Activated CD8-positive, alpha-beta T cell treated with anti-CD3 and anti-CD28 coated beads, Interleukin-2, amount 10 ng/mL, durations not matched to agents 7 days and 5 days (primary cell): Measurements from ENCODE around the gene DACT2. TPM values are rescaled to one million over a fixed set of nuclear protein-coding genes. Genes with fewer than 3 reads are reported as not detected.

Experiments used
- ATAC-seq: fragments of 150-1000 bp; cut with Tn5 transposase; one replicate; pipeline ENCODE4 v1.10.0; 2021; ENCODE audit warnings: moderate library complexity
- CTCF ChIA-PET: fragments of 350-600 bp; sonication (Branson Sonifier 250); formaldehyde crosslinking; loops from one replicate; lab custom pipeline; 2021; ENCODE audit warnings: antibody characterized with exemption; lab: Charles Lee
- POLR2A ChIA-PET: fragments of 350-600 bp; sonication (Branson Sonifier 250); formaldehyde crosslinking; loops from one replicate; lab custom pipeline; 2021; ENCODE audit warnings: antibody characterized with exemption; lab: Charles Lee
- DNase-seq: peaks from one replicate; pipeline ENCODE4 v3.0.0-alpha.2; 2020
- H3K27ac Mint-ChIP-seq: one replicate; pipeline ENCODE4 v1.8.0; 2021; ENCODE audit warnings: mild to moderate bottlenecking, mixed read lengths
- H3K27me3 Mint-ChIP-seq: one replicate; pipeline ENCODE4 v1.8.0; 2021; ENCODE audit warnings: low read depth, mixed read lengths
- H3K36me3 Mint-ChIP-seq: one replicate; pipeline ENCODE4 v1.8.0; 2021; ENCODE audit warnings: low read depth, mixed read lengths
- H3K4me1 Mint-ChIP-seq: one replicate; pipeline ENCODE4 v1.8.0; 2021; ENCODE audit warnings: low read depth, mixed read lengths
- H3K4me3 Mint-ChIP-seq: one replicate; pipeline ENCODE4 v1.8.0; 2021; ENCODE audit warnings: mild to moderate bottlenecking, mixed read lengths
- H3K9me3 Mint-ChIP-seq: one replicate; pipeline ENCODE4 v1.8.0; 2022; ENCODE audit warnings: mixed read lengths; ENCODE audit not compliant: insufficient read depth
- total RNA-seq, 2 experiments: library from RNA; stranded (reverse); gene quantifications; one replicate each; pipeline ENCODE4 v1.2.3, GENCODE V29; 2021

Gene DACT2
- total RNA-seq, 2 experiments from 2014 or later, result not detected

GRCh38 chr6:168333039-168333438, 13.5 kb upstream of the DACT2 start:
- no peak overlapping the region for H3K27ac Mint-ChIP-seq
- ATAC-seq (no peak), DNase-seq (no peak)
- H3K36me3 Mint-ChIP-seq, result no peaks in the 10 kb centered on the region
- ChIA-PET CTCF (no interaction called here), POLR2A (no interaction called here)
- no peaks in the 10 kb centered on the region for H3K4me1 Mint-ChIP-seq
- no peaks in the 10 kb centered on the region for H3K9me3 Mint-ChIP-seq
- H3K4me3 Mint-ChIP-seq, result no peak overlapping the region
- no peaks in the 10 kb centered on the region for H3K27me3 Mint-ChIP-seq

DNA sequence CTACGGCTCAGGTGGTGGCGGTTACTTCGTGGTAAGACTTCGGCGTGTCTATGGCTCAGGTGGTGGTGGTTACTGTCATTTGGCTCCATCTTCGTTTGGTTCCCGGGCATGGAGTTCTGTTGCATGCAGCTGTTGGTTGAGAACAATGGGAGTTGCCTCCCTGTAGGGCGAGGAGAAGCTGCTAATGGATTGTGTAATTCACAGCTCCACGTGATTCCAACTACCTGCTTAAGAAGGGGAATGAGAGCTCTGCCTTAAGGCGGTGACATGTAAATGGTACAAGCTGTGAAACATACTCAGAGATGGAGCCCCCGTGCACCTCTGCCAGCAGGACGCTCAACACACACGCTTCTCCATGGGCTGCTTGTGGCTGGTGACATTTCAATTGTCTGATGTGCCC, 12.4 kb upstream of the DACT2 start:
- CTCF ChIA-PET, result no interaction called here
- ATAC-seq (no peak), DNase-seq (no peak)
- no peaks in the 10 kb centered on the region for H3K36me3 Mint-ChIP-seq
- H3K27me3 Mint-ChIP-seq, result no peaks in the 10 kb centered on the region
- no peaks in the 10 kb centered on the region for H3K9me3 Mint-ChIP-seq
- POLR2A ChIA-PET, result no interaction called here
- no peaks in the 10 kb centered on the region for H3K4me1 Mint-ChIP-seq
- no peak overlapping the region for H3K4me3 Mint-ChIP-seq
- no peak overlapping the region for H3K27ac Mint-ChIP-seq

DNA sequence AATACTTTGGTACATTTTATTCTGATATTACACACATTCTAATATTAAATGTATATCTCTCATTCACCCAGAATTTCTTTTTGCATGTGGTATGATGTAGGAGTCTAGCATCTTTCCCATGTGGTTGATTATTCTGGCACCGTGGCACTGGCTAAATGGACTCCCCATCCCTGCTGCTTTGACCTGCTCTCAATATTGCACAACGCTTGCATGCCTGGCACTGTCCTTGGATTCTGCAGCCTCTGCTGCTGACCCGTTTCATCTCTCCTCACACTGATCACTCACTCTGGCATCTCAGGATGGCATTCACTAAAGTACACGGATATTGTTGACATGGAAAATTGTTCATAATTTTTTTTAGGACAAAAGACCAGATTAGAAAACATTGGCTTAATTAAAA, 11.5 kb upstream of the DACT2 start:
- no peak for DNase-seq
- ChIA-PET POLR2A (no interaction called here), CTCF (no interaction called here)
- H3K27me3 Mint-ChIP-seq, result peaks cover 5% of the 10 kb centered on the region
- no peaks in the 10 kb centered on the region for H3K36me3 Mint-ChIP-seq
- no peaks in the 10 kb centered on the region for H3K4me1 Mint-ChIP-seq
- H3K27ac Mint-ChIP-seq, result no peak overlapping the region
- no peaks in the 10 kb centered on the region for H3K9me3 Mint-ChIP-seq
- H3K4me3 Mint-ChIP-seq, result no peak overlapping the region
- ATAC-seq, result no peak

GRCh38 chr6:168330403-168330802, 10.8 kb upstream of the DACT2 start:
- CTCF ChIA-PET, result no interaction called here
- no peak for ATAC-seq

GRCh38 chr6:168328086-168328485, 8.5 kb upstream of the DACT2 start:
- Mint-ChIP-seq H3K4me1 (no peaks in the 10 kb centered on the region), H3K27me3 (peaks cover 12% of the 10 kb centered on the region), H3K36me3 (no peaks in the 10 kb centered on the region), H3K4me3 (no peak overlapping the region), H3K27ac (no peak overlapping the region), H3K9me3 (no peaks in the 10 kb centered on the region)
- ChIA-PET CTCF (no interaction called here), POLR2A (no interaction called here)
- no peak for ATAC-seq
- DNase-seq, result no peak

More at GRCh38 chr6:168330403-168330802, 10.8 kb upstream of the DACT2 start:
- no peak for DNase-seq
- POLR2A ChIA-PET, result no interaction called here
- Mint-ChIP-seq H3K9me3 (no peaks in the 10 kb centered on the region), H3K27me3 (peaks cover 8% of the 10 kb centered on the region), H3K27ac (no peak overlapping the region), H3K36me3 (no peaks in the 10 kb centered on the region), H3K4me3 (no peak overlapping the region), H3K4me1 (no peaks in the 10 kb centered on the region)

- Mint-ChIP-seq H3K36me3 (no peaks in the 10 kb centered on the region), H3K9me3 (no peaks in the 10 kb centered on the region), H3K4me3 (no peak overlapping the region), H3K27ac (no peak overlapping the region), H3K27me3 (peaks cover 12% of the 10 kb centered on the region), H3K4me1 (no peaks in the 10 kb centered on the region)
- ATAC-seq (no peak), DNase-seq (no peak)
- ChIA-PET CTCF (no interaction called here), POLR2A (no interaction called here)
These were observed 7.0 kb upstream of the DACT2 start for GRCh38 chr6:168326294-168327261.

- POLR2A ChIA-PET, result no interaction called here
- CTCF ChIA-PET, result no interaction called here
- H3K9me3 Mint-ChIP-seq, result no peaks in the 10 kb centered on the region
- H3K4me3 Mint-ChIP-seq, result no peak overlapping the region
- H3K4me1 Mint-ChIP-seq, result no peaks in the 10 kb centered on the region
- ATAC-seq (no peak), DNase-seq (no peak)
- peaks cover 6% of the 10 kb centered on the region for H3K36me3 Mint-ChIP-seq
- H3K27me3 Mint-ChIP-seq, result peaks cover 37% of the 10 kb centered on the region
- no peak overlapping the region for H3K27ac Mint-ChIP-seq
These were observed 3.4 kb upstream of the DACT2 start for GRCh38 chr6:168322966-168323365.

DNA sequence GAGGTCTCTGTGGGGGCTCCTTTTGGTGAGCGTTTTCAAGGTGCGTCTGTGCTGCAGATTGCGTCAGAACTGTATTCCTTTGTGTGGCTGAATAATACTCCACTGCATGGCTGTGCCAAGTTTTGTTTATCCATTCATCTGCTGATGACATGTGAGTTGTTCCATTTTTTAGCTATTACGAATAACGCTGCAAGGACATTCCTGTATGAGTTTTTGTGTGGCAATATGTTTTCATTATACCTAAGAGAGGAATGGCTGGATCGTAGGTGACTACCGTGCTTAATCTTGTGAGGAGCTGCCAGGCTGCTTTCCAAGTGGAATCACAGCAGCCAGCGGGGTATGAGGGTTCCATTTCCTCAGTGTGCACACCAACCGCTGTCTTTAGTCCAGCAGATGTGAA, 1.1 kb upstream of the DACT2 start:
- peaks cover 6% of the 10 kb centered on the region for H3K36me3 Mint-ChIP-seq
- no peak for DNase-seq
- ATAC-seq, result no peak
- H3K27ac Mint-ChIP-seq, result no peak overlapping the region
- peaks cover 30% of the 10 kb centered on the region for H3K27me3 Mint-ChIP-seq
- no peaks in the 10 kb centered on the region for H3K9me3 Mint-ChIP-seq
- no peak overlapping the region for H3K4me3 Mint-ChIP-seq
- H3K4me1 Mint-ChIP-seq, result no peaks in the 10 kb centered on the region
- ChIA-PET POLR2A (no interaction called here), CTCF (no interaction called here)

DNA sequence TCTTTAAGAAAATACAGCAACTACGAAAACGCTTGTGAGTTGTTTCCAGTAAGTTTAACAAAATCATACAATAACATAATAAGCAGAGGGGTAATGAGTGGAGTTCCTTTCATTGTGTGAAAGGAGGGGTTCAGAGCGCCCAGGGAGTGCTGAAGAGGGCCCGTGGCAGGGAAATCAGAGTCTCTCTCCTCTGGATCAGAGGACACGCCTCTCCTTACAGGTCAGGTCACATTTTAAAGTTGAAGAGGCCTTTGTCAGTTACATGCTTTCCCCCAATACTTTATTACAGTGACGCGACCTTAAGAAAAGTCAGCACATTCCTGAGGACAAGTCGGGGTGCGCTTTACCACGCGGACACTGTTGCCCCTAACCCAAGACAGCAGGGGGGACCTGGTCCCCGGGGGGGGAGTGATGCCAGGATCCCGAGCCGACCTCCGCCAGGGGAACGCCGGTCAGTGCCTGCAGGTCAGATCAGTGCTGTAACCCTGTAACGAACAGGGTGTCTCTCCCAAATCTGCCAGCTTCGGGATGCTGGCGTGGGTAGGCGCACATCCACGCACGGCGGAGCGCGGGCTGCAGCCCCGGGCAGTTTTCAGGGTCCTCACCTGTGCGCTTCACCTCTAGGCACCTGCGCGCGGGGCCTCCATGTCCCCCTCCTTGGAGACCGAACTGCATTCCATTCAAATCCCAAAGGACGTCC, 848 bp downstream of the DACT2 start:
- Mint-ChIP-seq H3K27me3 (peaks cover 32% of the 10 kb centered on the region), H3K27ac (no peak overlapping the region), H3K4me1 (no peaks in the 10 kb centered on the region), H3K4me3 (no peak overlapping the region), H3K36me3 (peaks cover 6% of the 10 kb centered on the region), H3K9me3 (no peaks in the 10 kb centered on the region)
- CTCF ChIA-PET, result no interaction called here
- POLR2A ChIA-PET, result no interaction called here
- DNase-seq (no peak), ATAC-seq (no peak)

GRCh38 chr6:168318090-168318489, 1.5 kb downstream of the DACT2 start:
- no peaks in the 10 kb centered on the region for H3K4me1 Mint-ChIP-seq
- peaks cover 6% of the 10 kb centered on the region for H3K36me3 Mint-ChIP-seq
- H3K4me3 Mint-ChIP-seq, result no peak overlapping the region
- POLR2A ChIA-PET, result no interaction called here
- CTCF ChIA-PET, result no interaction called here
- ATAC-seq (no peak), DNase-seq (no peak)
- H3K27me3 Mint-ChIP-seq, result peaks cover 30% of the 10 kb centered on the region
- H3K9me3 Mint-ChIP-seq, result no peaks in the 10 kb centered on the region
- no peak overlapping the region for H3K27ac Mint-ChIP-seq

DNA sequence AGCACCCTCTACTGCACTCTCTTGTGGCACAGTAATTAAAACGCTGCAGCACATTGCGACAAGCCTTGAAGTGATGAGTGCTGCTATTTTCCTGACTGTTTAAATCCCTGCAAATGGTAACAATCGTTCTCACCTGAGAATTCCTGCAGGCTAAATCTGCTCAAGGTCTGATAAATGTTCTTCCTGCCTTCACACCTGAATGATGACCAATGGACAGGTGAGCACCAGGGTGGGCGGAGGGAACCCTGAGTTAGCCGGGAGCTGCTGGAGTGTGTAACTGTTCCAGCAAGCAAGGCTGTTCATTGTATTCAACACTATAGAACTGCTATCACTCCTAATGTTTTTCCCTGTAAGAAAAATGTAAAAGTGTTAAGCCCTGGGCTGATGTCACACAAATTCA, 4.0 kb downstream of the DACT2 start:
- no peak for ATAC-seq
- Mint-ChIP-seq H3K27ac (no peak overlapping the region), H3K27me3 (peaks cover 20% of the 10 kb centered on the region), H3K4me3 (no peak overlapping the region), H3K4me1 (no peaks in the 10 kb centered on the region), H3K9me3 (no peaks in the 10 kb centered on the region), H3K36me3 (peaks cover under 1% of the 10 kb centered on the region)
- no peak for DNase-seq
- CTCF ChIA-PET, result no interaction called here
- POLR2A ChIA-PET, result no interaction called here

DNA sequence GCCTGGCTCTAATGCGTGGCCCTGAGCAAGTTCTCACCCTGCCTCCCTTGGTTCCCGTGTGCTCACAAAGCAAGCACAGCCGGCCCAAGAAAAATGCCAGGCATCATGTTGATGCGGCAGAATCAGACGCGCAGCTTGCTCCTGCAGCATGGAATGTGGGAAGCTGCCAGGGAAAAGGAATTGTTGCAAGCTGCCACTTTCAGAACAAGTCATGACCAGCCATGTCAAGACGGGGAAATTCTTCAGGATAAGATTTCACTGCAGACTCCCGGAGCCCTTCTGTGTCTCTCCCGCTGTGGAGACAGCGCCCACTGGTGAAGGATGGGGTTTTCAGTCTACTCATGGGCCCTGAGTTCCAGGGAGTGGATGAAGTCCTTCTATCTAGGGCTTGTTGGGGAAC, 4.6 kb downstream of the DACT2 start:
- Mint-ChIP-seq H3K9me3 (no peaks in the 10 kb centered on the region), H3K4me3 (no peak overlapping the region), H3K4me1 (no peaks in the 10 kb centered on the region), H3K36me3 (no peaks in the 10 kb centered on the region), H3K27ac (no peak overlapping the region), H3K27me3 (peaks cover 16% of the 10 kb centered on the region)
- no peak for DNase-seq
- ATAC-seq, result no peak
- ChIA-PET POLR2A (no interaction called here), CTCF (no interaction called here)
